Hepatocyte (in vitro differentiated cells): Measurements from ENCODE around the gene LGALS12. TPM values are rescaled to one million over a fixed set of nuclear protein-coding genes. Genes with fewer than 3 reads are reported as not detected.
A peak's percentile ranks its signal among the peaks of the same experiment; 100 is the strongest.

ENCODE experiments used
- DNase-seq: peaks from one replicate; pipeline ENCODE4 v3.0.0-alpha.2; 2016; ENCODE audit warnings: low spot score
- H2AFZ ChIP-seq: fragments of 200-600 bp; sonication (generic); 2 replicates; pipeline ENCODE4 v1.6.0; 2016; ENCODE audit warnings: antibody characterized with exemption, mild to moderate bottlenecking
- H3K27ac ChIP-seq: fragments of 200-600 bp; sonication (generic); 2 replicates; pipeline ENCODE4 v1.5.1; 2016; ENCODE audit warnings: mild to moderate bottlenecking
- H3K27me3 ChIP-seq: fragments of 200-600 bp; sonication (generic); 2 replicates; pipeline ENCODE4 v1.6.1; 2016
- H3K36me3 ChIP-seq: fragments of 200-600 bp; sonication (generic); replicated peaks from 2 replicates; pipeline ENCODE4 v1.5.1; 2016; ENCODE audit warnings: low read depth; ENCODE audit not compliant: insufficient read depth
- H3K4me1 ChIP-seq: fragments of 200-600 bp; sonication (generic); 2 replicates; pipeline ENCODE4 v1.5.1; 2016; ENCODE audit warnings: mild to moderate bottlenecking, moderate library complexity; ENCODE audit not compliant: insufficient read depth
- H3K4me2 ChIP-seq: fragments of 200-600 bp; sonication (generic); 2 replicates; pipeline ENCODE4 v1.6.0; 2016
- H3K4me3 ChIP-seq: fragments of 200-600 bp; sonication (generic); 2 replicates; pipeline ENCODE4 v1.5.1; 2016; ENCODE audit warnings: mild to moderate bottlenecking
- H3K79me2 ChIP-seq: fragments of 200-600 bp; sonication (generic); 2 replicates; pipeline ENCODE4 v1.6.0; 2017; ENCODE audit warnings: mild to moderate bottlenecking
- H3K9me2 ChIP-seq: fragments of 200-600 bp; sonication (generic); replicated peaks from 2 replicates; pipeline ENCODE4 v1.6.0; 2017; ENCODE audit warnings: mild to moderate bottlenecking; ENCODE audit not compliant: insufficient read depth
- H3K9me3 ChIP-seq: fragments of 200-600 bp; sonication (generic); 2 replicates; pipeline ENCODE4 v1.5.1; 2016; ENCODE audit warnings: low read depth, mild to moderate bottlenecking
- H4K20me1 ChIP-seq: fragments of 200-600 bp; sonication (generic); 2 replicates; pipeline ENCODE4 v1.6.0; 2016; ENCODE audit warnings: mild to moderate bottlenecking; ENCODE audit not compliant: insufficient read depth, poor library complexity, severe bottlenecking
- EZH2 ChIP-seq: fragments of 200-600 bp; sonication (generic); IDR thresholded peaks from 2 replicates; pipeline ENCODE4 v1.6.1; 2016; ENCODE audit warnings: antibody characterized with exemption, mild to moderate bottlenecking, borderline replicate concordance
- EZH2phosphoT487 ChIP-seq: fragments of 200-600 bp; sonication (generic); IDR thresholded peaks from one replicate; pipeline ENCODE4 v1.6.1; 2018; ENCODE audit warnings: antibody characterized with exemption, mild to moderate bottlenecking, low read depth, moderate library complexity; ENCODE audit not compliant: unreplicated experiment, severe bottlenecking
- WGBS: methylation state at CpG from one replicate; pipeline ENCODE4 v1.1.6; 2016; ENCODE audit warnings: low lambda C conversion rate; ENCODE audit errors: missing lambda C conversion rate; 5-methylcytosine and 5-hydroxymethylcytosine counted together
- polyA plus RNA-seq: library from polyadenylated mRNA; unstranded; fragments of >200 nt; fragmentation: Nextera tagmentation; extraction: Ambion mirVana; gene quantifications from 2 replicates; pipeline ENCODE4 v1.2.1, GENCODE V29; 2016
- total RNA-seq: library from RNA; depleted of rRNA; stranded (reverse); fragments of >200 nt; gene quantifications from 2 replicates; pipeline ENCODE4 v1.2.3, GENCODE V29; 2014
- TF ChIP-seq, protein P1 (sequence below): fragments of 200-600 bp; sonication (generic); IDR thresholded peaks from 2 replicates; pipeline ENCODE4 v1.5.1; 2016; ENCODE audit warnings: antibody characterized with exemption, mild to moderate bottlenecking; ENCODE audit not compliant: poor library complexity

Gene LGALS12
- total and polyA plus RNA-seq, 2 experiments from 2014 or later = not detected

DNA sequence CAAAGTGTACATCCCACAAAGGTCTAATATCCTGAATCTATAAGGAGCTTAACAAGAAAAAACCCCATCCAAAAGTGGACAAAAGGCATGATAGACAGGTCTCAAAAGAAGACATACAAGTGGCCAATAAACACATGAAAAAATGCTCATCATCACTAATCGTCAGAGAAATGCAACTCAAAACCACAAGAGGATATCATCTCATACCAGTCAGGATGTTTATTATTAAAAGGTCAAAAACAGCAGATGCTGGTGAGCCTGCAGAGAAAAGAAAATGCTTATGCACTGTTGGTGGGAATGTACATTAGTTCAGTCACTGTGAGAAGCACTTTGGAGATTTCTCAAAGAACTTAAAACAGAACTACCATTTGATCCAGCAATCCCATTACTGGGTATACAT lies 12.7 kb downstream of the LGALS12 start:
- Histone ChIP-seq H2AFZ (no peak overlapping the region), H3K27me3 (no peaks in the 10 kb centered on the region), H4K20me1 (no peaks in the 10 kb centered on the region), H3K79me2 (no peaks in the 10 kb centered on the region), H3K36me3 (no peaks in the 10 kb centered on the region), H3K27ac (no peak overlapping the region), H3K9me3 (peaks cover 2% of the 10 kb centered on the region), H3K9me2 (no peaks in the 10 kb centered on the region), H3K4me2 (no peak overlapping the region), H3K4me3 (no peak overlapping the region), H3K4me1 (no peaks in the 10 kb centered on the region)
- TF ChIP-seq, protein P1, sequence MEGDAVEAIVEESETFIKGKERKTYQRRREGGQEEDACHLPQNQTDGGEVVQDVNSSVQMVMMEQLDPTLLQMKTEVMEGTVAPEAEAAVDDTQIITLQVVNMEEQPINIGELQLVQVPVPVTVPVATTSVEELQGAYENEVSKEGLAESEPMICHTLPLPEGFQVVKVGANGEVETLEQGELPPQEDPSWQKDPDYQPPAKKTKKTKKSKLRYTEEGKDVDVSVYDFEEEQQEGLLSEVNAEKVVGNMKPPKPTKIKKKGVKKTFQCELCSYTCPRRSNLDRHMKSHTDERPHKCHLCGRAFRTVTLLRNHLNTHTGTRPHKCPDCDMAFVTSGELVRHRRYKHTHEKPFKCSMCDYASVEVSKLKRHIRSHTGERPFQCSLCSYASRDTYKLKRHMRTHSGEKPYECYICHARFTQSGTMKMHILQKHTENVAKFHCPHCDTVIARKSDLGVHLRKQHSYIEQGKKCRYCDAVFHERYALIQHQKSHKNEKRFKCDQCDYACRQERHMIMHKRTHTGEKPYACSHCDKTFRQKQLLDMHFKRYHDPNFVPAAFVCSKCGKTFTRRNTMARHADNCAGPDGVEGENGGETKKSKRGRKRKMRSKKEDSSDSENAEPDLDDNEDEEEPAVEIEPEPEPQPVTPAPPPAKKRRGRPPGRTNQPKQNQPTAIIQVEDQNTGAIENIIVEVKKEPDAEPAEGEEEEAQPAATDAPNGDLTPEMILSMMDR = no peak
- TF ChIP-seq EZH2 = no peak
- TF ChIP-seq EZH2phosphoT487 = no peak
- WGBS = 56% methylated on average over 1 of the region's 1 CpG
- DNase-seq = no peak

DNA sequence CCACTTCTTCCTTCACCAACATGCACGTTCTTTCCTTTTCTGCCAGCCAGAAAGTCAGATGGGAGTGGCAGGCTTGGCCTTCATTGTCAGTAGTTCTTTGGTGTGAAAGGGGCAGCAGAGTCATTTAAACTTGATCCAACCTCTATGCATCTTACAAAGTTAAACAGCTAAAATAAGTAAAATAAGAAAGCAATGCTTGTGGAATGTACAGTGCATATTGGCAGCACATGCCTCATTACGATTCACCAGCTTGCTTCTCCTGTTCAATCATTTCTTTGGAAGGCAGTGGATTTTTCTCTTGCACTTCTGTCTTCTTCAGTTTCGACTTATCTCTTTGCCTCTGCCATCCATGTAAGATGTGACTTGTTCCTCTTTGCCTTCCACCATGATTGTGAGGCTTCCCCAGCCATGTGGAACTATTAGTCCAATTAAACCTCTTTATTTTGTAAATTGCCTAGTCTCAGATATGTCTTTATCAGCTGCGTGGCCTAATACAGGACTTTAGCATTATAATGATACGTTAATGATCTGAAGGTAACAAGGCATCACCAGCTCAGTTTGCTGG lies 14.8 kb downstream of the LGALS12 start:
- H4K20me1 ChIP-seq = no peaks in the 10 kb centered on the region
- no peak for TF ChIP-seq EZH2
- TF ChIP-seq EZH2phosphoT487 = no peak
- TF ChIP-seq, protein P1 = no peak
- H3K27me3 ChIP-seq = no peaks in the 10 kb centered on the region
- DNase-seq = no peak
- no peak overlapping the region for H2AFZ ChIP-seq
- H3K27ac ChIP-seq = peak overlapping the region; percentile 30
- H3K79me2 ChIP-seq = no peaks in the 10 kb centered on the region
- H3K9me3 ChIP-seq = peaks cover 2% of the 10 kb centered on the region
- WGBS = 78% methylated on average over 5 of the region's 5 CpGs
- H3K9me2 ChIP-seq = no peaks in the 10 kb centered on the region
- H3K4me3 ChIP-seq = no peak overlapping the region
- H3K36me3 ChIP-seq = no peaks in the 10 kb centered on the region
- H3K4me1 ChIP-seq = no peaks in the 10 kb centered on the region
- H3K4me2 ChIP-seq = no peak overlapping the region

DNA sequence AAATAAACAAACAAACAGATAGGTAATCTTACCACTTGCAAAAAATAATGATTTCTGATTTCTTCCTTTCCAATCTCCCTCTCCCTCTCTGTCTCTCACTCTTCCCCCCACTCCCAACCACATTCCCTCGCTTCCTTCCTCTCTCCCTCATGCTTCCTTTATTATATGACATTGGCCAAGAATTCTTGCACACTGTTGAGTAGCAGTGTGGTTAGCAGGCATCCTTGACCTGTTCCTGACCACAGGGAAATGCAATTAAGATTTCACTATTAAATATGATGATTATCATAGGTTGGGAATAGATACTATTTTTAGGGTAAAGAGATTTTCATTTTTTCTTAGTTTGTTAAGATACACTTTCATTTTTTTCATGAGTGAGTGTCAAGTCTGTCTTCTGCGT lies 16.0 kb downstream of the LGALS12 start:
- no peaks in the 10 kb centered on the region for H3K4me1 ChIP-seq
- H3K27me3 ChIP-seq = no peaks in the 10 kb centered on the region
- no peaks in the 10 kb centered on the region for H4K20me1 ChIP-seq
- H3K79me2 ChIP-seq = no peaks in the 10 kb centered on the region
- DNase-seq = no peak
- H3K27ac ChIP-seq = peak overlapping the region; percentile 30
- no peaks in the 10 kb centered on the region for H3K9me2 ChIP-seq
- no peaks in the 10 kb centered on the region for H3K36me3 ChIP-seq
- peaks cover 2% of the 10 kb centered on the region for H3K9me3 ChIP-seq
- no peak overlapping the region for H2AFZ ChIP-seq
- TF ChIP-seq, protein P1 = no peak
- TF ChIP-seq EZH2 = no peak
- no peak for TF ChIP-seq EZH2phosphoT487
- WGBS = 90% methylated on average over 2 of the region's 2 CpGs
- no peak overlapping the region for H3K4me2 ChIP-seq
- H3K4me3 ChIP-seq = no peak overlapping the region

DNA sequence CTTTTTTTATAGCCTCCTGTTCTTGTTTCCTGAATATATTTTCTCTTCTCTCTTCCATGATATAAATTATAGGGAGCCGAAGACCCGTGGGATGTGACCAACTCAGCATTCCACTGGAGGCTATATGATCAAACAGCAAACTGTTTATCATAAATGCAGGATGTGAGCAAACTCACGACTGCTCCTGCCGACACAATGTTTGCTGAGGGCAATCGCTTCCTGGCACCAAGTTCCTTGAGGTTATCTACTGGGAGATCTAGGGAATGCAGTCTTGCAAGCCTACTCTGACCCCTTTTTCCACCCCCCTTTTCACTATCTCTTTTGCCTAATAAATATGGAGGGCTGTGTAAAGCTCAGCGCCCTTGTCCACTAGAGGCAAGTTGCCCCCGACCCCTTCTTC lies 17.3 kb downstream of the LGALS12 start:
- H3K9me2 ChIP-seq = no peaks in the 10 kb centered on the region
- H3K4me2 ChIP-seq = no peak overlapping the region
- peaks cover 9% of the 10 kb centered on the region for H3K4me1 ChIP-seq
- no peaks in the 10 kb centered on the region for H3K36me3 ChIP-seq
- 64% methylated on average over 7 of the region's 7 CpGs for WGBS
- no peaks in the 10 kb centered on the region for H4K20me1 ChIP-seq
- DNase-seq = no peak
- no peak overlapping the region for H2AFZ ChIP-seq
- no peak overlapping the region for H3K4me3 ChIP-seq
- no peaks in the 10 kb centered on the region for H3K27me3 ChIP-seq
- H3K9me3 ChIP-seq = peaks cover 2% of the 10 kb centered on the region
- peak overlapping the region; percentile 44 for H3K27ac ChIP-seq
- no peak for TF ChIP-seq EZH2
- TF ChIP-seq EZH2phosphoT487 = no peak
- TF ChIP-seq, protein P1 = no peak
- no peaks in the 10 kb centered on the region for H3K79me2 ChIP-seq
